ENCODE results near the gene DPP8. TPM values are rescaled to one million over a fixed set of nuclear protein-coding genes. Genes with fewer than 3 reads are reported as not detected.

The DPP8 gene
- polyA plus RNA-seq, 3 donors = 25.5 to 27.8 (median 26.7) TPM

DNA sequence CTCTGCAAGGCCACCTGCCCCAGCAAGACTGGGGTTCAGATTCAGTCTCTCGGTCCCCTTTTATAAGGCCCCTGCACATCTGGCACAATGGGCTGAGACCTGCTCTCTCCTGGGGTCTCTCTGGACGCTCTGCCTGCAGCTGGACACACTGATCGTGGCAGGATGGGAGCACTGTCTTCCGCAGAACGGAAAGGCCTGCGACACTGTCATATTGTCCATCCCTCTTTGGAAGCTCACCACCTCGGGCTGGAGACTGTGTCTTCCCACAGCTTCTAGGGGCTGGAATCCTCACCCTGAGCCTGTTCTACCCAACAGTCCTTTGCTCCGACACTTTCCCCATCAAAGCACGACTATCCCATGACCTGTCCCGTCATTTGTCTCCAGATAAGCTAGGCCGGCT is 83.3 kb downstream of the DPP8 start:
- no peak for DNase-seq (ENCODE audit: low read depth in 3 of 3, low spot score in 2 of 3)

DNA sequence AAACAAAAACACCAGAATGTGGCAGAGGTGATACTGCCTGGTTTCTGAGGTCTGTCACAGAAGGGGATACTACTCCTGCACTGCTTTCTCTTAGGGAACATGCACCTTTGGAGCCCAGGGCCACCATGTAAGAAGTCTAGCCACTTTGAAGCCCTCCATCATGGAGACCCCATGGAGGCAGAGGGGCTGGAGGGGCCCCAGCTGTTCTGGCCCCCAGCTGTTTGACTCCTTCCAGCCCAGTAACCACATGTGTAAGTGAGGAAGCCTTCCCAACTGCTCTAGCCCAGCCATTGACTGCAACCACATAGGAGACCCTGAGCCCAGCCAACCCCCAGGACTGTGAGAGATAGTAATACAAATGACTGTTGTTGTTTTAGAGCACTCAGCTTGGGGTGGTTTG is 85.8 kb downstream of the DPP8 start:
- no peak for DNase-seq (ENCODE audit: low read depth in 3 of 3, low spot score in 2 of 3)

DNA sequence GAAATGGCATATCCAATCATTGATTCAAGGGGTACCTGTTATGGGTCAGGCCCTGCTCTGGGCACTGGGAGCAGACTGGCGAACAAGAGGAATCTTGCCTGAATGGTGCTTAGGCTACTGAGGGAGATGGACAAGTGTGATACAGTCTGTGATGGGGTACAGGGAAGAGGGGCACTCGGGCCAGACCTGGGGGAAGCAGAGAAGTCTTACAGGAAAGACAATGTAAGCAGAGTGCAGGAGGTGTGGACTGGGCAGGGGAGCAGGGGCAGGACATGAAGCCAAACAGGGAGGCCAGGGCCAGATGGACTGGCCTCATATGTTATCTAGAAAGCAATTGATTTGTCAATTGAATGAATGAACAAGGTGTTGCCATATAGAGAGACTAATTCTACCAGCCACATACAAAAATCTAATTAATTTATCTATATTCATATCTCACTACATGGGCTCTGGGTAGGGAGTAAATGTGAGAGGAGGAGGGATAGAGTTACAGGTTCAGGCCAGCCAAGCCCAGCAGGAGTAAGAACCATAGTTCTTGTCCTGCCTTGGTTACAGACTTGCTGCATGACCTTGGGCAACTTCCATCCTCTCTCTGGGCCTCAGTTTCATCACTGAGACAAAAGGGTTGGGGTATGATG is 91.2 kb downstream of the DPP8 start:
- no peak for DNase-seq (ENCODE audit: low read depth in 3 of 3, low spot score in 2 of 3)

DNA sequence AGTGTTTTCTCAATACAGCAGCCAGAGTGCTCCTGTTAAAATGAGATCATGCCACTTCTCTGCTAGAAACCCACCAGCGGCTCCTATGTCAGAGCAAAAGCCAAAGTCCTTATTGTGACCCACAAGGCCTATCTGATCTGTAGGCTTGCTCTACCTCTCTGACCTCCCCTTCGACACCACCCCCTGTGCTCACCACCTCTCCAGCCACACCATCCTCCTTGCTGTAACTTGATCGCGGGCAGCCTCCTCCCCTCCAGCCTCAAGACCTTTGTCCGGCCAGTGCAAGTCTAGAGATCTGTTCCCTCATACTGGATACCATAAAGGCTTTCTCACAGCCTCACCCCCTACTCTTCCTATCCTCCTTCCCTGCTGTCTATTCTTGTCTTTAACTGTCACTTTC is 92.8 kb downstream of the DPP8 start:
- DNase-seq (ENCODE audit: low read depth in 3 of 3, low spot score in 2 of 3) = no peak

DNA sequence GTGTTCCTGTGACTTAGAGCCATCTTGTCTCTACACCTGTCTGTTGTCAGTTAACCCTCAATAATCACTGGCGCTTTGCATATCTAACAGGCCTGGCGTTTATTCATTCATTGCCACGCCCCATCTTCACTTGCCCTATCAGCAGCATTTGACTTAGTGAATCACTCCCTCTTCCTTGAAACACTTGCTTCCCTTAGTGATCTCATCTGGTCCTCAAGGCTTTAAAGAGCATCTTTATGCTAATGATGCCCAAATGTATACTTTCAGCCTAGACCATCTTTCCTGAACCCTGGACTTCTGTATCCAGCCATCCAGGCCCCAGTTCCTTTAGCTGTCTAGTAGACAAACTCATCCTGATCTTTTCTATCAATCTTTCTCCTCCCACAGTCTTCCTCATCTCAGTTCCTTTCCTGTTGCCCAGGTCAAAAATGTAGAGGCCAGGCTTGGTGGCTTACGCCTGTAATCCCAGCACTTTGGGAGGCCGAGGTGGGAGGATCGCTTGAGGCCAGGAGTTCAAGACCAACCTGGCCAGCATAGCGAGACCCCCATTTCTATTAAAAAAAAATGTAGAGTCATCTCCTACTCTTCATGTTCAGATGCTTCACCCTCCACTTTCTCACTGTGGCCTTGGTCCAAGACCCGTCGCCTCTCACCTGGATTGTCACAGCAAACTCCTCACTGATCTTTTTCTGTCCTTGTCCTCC is 93.4 kb downstream of the DPP8 start:
- no peak for DNase-seq (ENCODE audit: low read depth in 3 of 3, low spot score in 2 of 3)

DNA sequence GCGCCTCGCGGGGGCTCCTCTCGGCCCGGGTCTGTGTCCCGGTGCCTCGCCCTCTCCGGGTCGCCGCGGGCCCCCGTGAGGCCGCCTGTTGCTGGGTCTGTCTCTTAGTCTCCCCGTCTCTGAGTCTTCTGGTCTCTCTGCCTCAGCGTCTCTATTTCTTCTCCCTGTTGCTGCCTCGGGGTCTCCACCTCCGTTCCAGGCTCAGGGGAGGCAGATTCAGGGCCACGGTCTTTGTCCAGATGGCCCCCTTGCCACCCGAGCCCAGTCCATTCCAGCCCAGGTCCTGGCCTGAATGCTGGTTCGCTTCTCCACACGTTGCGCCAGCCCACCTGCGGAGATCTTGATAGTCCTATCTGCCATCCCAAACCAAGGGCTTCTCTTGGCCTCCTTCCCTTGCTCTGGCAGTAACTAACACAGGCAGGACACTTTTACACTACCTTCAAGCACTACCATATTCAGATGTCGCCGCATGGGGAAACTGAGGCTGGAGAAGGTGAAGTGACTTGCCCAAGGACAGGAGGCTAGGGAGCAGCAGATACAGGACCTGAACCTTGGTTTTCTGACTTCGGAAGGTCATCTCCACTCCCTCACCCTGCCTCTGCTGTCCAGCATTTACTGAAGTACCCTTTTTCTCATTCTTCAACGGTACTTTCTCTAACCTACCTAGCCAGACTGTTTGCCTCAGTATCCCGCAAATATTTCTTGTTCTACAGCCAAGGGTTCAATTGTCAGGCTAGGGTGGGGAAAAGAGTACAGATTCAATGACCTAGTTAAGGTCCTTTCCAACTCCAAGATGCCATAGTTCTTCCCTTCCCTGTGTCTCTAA is 94.1 kb downstream of the DPP8 start:
- no peak for DNase-seq (ENCODE audit: low read depth in 3 of 3, low spot score in 2 of 3)

DNA sequence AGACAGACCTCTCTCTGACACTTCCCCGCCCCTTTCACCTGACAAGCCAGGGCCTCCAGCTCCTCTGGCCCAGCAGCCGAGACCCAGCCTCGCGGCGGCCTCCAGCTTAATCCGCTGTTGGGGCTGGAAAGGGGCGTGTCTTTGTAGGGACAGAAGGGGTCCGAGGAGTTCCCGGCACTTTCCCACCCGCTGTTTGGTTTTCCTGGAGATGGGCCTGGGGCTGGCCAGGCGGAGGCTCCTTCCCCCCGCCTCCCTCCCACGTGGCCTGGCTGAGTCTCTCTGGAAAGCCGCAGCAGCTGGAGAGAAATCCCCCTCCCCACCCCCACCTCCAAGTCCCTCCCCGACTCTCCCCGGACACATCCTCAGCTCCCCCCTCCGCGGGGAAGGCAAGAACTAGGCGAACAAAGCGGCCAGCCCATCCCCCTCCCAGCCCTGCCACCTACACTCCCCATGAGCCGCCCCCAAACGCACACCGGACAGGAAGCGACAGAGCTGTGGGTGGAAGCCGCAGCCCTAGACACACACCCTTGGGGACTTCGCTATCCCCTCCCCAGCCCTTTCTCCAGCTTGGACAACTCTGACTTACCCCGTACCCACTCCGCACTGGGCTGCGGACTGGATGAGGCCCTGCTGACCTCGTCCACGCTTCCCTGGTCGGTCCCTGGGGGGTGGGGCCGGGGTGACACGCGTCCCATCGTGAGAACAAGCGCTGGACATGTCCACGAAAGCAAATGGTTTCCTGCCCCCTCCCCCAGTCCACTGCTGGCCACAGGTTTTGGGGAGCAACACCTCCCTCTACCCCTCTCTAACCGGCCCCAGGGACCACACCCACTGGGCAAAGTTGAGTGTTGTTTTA is 95.9 kb downstream of the DPP8 start:
- DNase-seq (ENCODE audit: low read depth in 3 of 3, low spot score in 2 of 3) = peak in 1 of 3 donors; percentile 44

DNA sequence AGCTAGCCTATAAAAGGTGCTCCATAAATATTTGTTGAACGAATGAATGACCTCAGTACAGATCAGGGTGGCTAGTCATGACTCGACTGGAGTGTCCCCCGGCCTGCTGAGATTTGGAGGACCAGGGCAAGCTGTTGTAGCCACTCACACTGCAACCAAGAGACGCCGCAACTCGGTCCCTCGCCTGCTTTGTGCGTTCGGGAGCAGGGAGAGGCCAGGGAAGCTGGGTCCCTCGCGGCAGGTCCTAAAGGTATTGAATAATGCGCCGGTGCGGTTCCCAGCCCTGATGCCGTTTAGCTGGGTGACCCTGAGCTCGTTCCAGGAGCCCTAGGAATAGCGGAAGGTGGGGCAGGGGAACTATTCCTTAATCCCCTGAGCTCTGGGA is 96.5 kb downstream of the DPP8 start:
- DNase-seq (ENCODE audit: low read depth in 3 of 3, low spot score in 2 of 3) = no peak

DNA sequence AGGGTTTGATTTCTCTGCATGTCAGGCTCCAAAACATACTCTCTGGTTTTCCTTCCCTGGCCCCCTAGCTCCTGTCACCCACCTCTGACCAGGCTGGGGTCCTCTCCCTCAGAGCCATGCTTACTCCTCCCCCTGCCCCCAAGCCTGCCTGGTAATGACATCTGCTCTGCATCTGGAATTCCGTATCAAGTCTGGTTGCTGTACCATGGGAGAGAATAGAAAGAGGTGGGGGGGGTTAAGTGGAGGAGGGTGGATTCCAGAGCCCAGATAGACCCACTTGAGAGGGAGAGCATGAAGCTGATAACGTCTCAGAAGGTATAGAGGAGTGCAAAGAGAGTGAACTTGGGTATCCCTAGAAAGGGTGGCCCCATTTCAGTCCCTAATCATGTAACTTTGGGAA is 98.9 kb downstream of the DPP8 start:
- no peak for DNase-seq (ENCODE audit: low read depth in 3 of 3, low spot score in 2 of 3)

DNA sequence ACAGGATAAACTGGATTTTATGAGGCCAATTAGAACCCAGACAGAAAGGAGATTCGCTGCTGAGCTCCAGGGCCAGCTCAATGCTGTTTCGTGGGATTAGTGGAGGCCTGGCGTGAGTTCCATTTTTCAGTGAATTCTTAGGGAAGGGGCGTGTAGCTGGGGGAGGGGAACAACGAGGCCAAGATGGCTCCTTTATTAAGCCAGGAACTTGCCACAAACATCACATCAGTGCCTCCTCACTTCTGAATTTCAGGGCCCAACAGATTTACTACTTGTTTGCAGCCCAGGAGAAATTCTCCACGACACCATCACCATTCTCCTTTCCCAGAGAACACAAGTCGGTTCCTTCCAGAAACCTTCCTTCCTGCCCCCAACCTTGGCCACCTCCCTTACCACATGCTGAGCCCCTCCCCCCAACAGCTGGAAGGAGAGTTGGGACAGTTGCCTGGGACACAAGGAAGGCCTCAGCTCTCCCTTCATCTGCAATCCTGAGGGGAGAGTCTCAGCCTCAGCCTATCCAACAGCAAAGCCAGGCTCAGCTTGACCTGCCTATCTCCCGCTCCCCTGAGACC is 100.6 kb downstream of the DPP8 start:
- no peak for DNase-seq (ENCODE audit: low read depth in 3 of 3, low spot score in 2 of 3)

DNA sequence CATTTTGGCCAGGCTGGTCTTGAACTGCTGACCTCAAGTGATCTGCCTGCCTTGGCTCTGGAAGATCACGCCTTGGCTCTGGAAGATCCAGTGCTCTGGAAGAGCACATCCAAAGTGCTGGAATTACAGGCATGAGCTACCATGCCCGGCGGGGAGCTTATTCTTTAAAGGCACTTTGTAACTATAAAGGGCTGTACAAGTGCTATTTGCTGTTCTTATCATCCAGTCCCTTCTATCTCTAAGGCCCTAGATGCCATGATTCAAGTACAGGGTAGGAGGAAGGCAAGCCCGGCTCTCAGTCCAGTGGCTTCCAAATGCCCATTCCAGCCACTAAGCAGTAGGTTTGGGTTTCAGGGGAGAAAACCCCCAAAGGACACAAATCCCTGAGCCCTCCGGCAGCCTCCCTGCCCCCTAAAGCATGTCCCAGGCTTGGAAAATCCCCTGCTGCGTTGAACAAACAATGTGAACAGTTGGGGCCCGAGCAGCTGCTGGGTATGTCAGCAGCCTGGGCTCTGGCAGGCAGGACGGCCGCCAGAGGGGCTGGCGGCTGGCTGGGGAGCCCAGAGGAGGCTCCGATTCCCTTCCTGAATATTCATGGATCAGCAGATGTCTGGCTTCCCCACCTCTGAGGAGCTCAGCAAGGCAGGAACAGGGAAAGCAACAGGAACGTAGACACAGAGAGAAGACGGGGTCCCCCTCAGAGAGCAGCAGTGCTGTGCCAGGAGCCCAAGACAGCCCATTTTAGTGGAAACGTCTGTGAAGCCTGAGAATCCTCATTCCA is 102.5 kb downstream of the DPP8 start:
- DNase-seq (ENCODE audit: low read depth in 3 of 3, low spot score in 2 of 3) = no peak

DNA sequence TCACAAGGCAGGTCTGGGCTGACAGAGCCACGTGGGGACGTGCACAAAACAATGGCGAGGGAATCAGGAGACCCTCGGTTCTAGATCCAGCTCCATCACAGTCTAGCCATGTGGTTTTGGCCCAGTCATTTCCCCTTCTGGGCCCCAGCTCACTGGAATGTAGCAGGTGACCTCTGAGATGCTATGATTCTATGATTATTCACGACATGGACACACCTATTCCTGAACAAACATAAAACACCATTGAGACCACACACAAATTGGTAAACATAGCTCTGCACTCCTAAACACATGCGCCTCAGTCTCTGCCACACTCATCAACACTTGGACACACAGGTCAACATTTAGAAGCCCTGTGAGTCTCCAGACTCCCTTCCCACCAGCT is 103.7 kb downstream of the DPP8 start:
- DNase-seq (ENCODE audit: low read depth in 3 of 3, low spot score in 2 of 3) = no peak

DNA sequence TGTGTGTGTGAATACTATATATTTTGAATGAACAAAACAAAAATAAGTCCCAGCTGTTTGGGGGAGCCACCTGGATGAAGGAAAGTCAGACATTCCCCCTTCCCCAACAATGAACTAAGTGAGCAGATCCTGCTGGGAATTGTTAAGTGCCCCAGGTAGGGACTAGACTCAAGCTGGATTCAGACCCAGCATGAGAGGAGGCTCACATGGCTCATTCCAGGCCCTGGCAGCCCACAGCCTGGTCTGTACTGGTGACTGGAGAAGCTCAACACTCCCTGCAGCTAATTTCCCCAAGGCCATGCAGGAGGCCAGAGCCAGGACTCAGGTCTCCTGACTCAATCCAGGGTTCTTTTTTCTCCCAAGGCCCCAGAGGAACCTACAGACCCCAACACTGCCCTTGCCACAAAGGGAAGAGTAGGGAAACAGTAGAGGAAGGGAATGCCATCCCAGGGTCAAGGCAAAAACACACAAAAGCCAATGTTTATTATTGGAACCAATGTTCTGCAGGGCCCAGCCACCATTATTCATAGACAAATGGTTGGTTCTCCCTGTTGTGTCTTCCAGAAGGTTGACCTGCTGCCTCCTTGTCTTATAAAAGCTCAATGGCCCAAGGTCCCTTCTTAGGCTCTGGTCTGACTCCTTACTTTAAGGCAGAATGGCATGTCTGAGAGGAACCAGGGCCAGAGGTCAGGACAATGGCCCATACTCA is 104.3 kb downstream of the DPP8 start:
- DNase-seq (ENCODE audit: low read depth in 3 of 3, low spot score in 2 of 3) = no peak

DNA sequence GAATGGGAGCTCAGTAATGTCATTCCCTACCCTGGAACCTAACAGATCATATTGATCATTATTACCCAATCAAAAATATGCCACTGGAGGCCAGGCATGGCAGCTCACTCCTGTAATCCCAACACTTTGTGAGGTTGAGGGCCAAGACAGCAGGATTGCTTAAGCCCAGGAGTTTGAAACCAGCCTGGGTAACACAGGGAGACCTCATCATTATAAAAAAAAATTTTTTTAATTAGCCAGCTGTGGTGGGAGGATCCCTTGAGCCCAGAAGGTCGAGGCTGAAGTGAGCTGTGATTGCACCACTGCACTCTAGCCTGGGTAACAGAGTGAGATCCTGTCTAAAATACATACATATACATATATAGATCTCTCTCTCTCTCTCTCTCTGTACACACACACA is 104.9 kb downstream of the DPP8 start:
- DNase-seq (ENCODE audit: low read depth in 3 of 3, low spot score in 2 of 3) = no peak

DNA sequence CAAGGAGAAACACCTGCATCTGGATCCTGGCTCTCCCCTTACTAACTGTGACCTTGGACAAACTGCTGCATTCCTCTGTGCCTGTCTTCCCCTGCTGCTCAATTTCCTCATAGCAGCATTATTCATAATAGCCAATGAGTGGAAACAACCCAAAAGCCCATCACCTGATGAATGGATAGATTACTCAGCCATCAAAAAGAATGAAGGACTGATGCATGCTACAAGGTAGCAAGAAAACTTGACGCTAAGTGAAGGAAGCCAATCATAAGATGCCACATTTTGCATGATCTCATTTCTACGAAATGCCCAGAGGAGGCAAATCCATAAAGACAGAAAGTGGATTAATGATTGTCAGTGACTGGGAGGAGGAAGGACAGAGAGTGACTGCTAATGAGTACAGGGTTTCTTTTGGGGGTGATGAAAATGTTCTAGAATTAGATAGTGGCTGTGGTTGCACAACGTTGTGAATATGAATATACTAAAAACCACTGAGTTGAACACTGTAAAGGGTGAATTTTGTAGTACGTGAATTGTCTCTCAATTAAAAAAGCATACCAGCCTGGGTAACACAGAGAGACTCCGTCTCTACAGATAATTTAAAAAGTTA is 105.9 kb downstream of the DPP8 start:
- no peak for DNase-seq (ENCODE audit: low read depth in 3 of 3, low spot score in 2 of 3)

DNA sequence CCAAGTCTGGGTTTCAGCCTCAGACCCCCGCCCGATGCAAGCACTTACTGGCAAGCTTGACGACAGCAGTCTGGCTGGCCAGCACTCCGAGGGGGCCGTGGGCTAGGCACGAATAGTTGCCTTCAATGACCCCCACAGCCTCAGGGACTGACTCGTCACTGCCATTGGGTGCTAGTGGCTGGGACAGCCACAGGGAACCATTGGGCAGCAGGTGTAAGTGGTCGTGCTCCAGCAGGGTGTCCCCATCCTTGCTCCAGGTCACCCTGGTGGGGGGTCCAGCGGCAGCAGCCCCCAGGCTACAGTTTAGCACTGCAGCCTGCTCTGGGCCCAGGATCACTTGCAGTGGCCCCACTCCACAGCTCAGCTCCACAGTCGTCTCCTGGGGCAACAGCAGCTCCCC is 106.5 kb downstream of the DPP8 start:
- DNase-seq (ENCODE audit: low read depth in 3 of 3, low spot score in 2 of 3) = no peak

DNA sequence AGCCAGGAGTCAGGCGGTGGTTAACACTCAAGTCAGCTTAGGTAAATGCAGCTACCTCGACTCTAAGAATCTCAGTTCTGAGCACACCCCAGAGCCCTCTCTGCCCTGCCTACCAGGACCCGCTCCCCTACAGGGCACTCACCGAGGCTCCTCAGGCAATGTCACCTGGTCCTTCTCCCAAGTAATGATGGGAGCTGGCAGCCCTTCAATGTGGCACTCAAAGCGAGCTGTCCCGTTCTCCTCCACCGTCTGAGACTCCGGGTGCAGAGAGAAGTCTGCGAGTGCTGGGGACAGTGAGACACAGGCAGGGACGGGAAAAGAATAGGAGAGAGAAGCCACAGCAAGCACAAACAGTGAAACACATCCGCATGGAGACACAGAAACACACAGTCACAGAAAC is 107.5 kb downstream of the DPP8 start:
- DNase-seq (ENCODE audit: low read depth in 3 of 3, low spot score in 2 of 3) = no peak

DNA sequence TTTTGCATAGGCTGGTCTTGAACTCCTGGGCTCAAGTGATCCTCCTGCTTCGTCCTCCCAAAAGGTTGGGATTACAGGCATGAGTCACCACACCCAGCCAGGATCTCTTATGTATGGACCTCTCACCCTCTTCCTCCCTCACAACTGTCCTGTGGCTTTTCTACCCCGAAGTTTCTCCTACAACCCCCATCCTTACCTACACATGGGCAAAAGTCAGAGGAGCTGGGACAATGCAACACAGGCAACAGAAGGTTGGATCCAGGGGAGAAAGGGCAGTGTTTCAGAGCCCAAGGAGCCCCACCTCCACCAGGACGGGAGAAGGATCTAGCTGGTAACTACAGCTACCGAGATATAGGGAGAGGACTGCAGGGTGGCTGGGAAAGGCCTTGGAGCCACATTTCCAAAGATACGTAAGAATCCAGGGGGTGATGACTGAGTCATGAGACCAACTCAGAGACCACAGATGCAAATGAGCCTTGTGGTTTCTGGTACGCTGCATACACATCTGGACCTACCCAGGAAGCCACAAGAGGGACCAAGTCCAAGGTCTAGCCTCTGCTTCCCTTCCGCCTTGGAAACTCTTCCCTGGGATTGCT is 108.4 kb downstream of the DPP8 start:
- no peak for DNase-seq (ENCODE audit: low read depth in 3 of 3, low spot score in 2 of 3)
